NCI-H1930 (cell line): ENCODE results near the gene ATP5F1A.

ENCODE experiments used
- DNase-seq, 2 experiments: peaks; one replicate each; lab custom pipeline; 2025; lab: John Stamatoyannopoulos, UW

ATP5F1A gene

GRCh38 chr18:46073474-46074331 lies 24.4 kb downstream of the ATP5F1A start:
- DNase-seq, result peak; percentile 6 to 26

GRCh38 chr18:46072959-46073358 lies 25.1 kb downstream of the ATP5F1A start:
- no peak for DNase-seq

- no peak for DNase-seq
Measured at GRCh38 chr18:46072376-46072867, 25.7 kb downstream of the ATP5F1A start.

GRCh38 chr18:46071653-46072375 lies 26.3 kb downstream of the ATP5F1A start, which contains the start of gene PSTPIP2:
Gene PSTPIP2 (minus strand): TSS chr18:46072260. CDS start chr18:46072188, 72 bp downstream.
- no peak for DNase-seq

GRCh38 chr18:46070815-46071652 lies 27.1 kb downstream of the ATP5F1A start:
- DNase-seq, result no peak

GRCh38 chr18:46070232-46070631 lies 27.9 kb downstream of the ATP5F1A start:
- no peak for DNase-seq

GRCh38 chr18:46069524-46069923 lies 28.6 kb downstream of the ATP5F1A start:
- DNase-seq, result no peak

GRCh38 chr18:46068763-46069162 lies 29.3 kb downstream of the ATP5F1A start:
- DNase-seq, result no peak

GRCh38 chr18:46067438-46068007 lies 30.6 kb downstream of the ATP5F1A start:
- DNase-seq, result no peak

- no peak for DNase-seq
Measured at GRCh38 chr18:46062781-46063180, 35.3 kb downstream of the ATP5F1A start.

- no peak for DNase-seq
Measured at GRCh38 chr18:46061796-46062195, 36.3 kb downstream of the ATP5F1A start.

- no peak for DNase-seq
Measured at GRCh38 chr18:46061387-46061786, 36.7 kb downstream of the ATP5F1A start.

GRCh38 chr18:46060359-46060841 lies 37.7 kb downstream of the ATP5F1A start:
- no peak for DNase-seq

- DNase-seq, result no peak
Measured at GRCh38 chr18:46055838-46056230, 42.3 kb downstream of the ATP5F1A start.

- DNase-seq, result no peak
Measured at GRCh38 chr18:46054956-46055837, 42.9 kb downstream of the ATP5F1A start.

GRCh38 chr18:46053368-46054095 lies 44.6 kb downstream of the ATP5F1A start:
- no peak for DNase-seq

GRCh38 chr18:46051731-46052461 lies 46.2 kb downstream of the ATP5F1A start:
- no peak for DNase-seq

- no peak for DNase-seq
Measured at GRCh38 chr18:46050268-46050667, 47.8 kb downstream of the ATP5F1A start.

- no peak for DNase-seq
Measured at GRCh38 chr18:46048641-46049040, 49.5 kb downstream of the ATP5F1A start.
